MCF 10A (cell line): ENCODE measurements around the gene MDM1. TPM values are rescaled to one million over a fixed set of nuclear protein-coding genes. Genes with fewer than 3 reads are reported as not detected.

Experiments used
- BruUV-seq: library from RNA; stranded (reverse); fragments of 400-500 nt; replicated peaks from 2 replicates; lab custom pipeline; 2021; lab: Mats Ljungman, UMichigan
- CTCF ChIA-PET: fragments of 300-600 bp; sonication (Branson Sonifier 250); formaldehyde crosslinking; extraction: SDS; loops from one replicate; lab custom pipeline; 2021; ENCODE audit warnings: antibody characterized with exemption, inconsistent platforms; lab: Yijun Ruan, JAX
- POLR2A ChIA-PET: fragments of 300-600, 350-650 bp; sonication (Branson Sonifier 250); formaldehyde crosslinking; extraction: SDS; loops from one replicate; lab custom pipeline; 2020; ENCODE audit warnings: antibody characterized with exemption, inconsistent platforms; lab: Yijun Ruan, JAX
- DNase-seq: peaks from one replicate; pipeline ENCODE4 v3.0.0-alpha.2; 2018; ENCODE audit not compliant: unreplicated experiment
- H3K27ac Mint-ChIP-seq: one replicate; pipeline ENCODE4 v1.8.0; 2022; ENCODE audit warnings: mild to moderate bottlenecking, low read depth, mixed read lengths; ENCODE audit not compliant: unreplicated experiment
- H3K27me3 Mint-ChIP-seq: one replicate; pipeline ENCODE4 v1.8.0; 2022; ENCODE audit warnings: mixed read lengths; ENCODE audit not compliant: insufficient read depth, unreplicated experiment
- H3K36me3 Mint-ChIP-seq: one replicate; pipeline ENCODE4 v1.8.0; 2022; ENCODE audit warnings: mild to moderate bottlenecking, moderate library complexity, mixed read lengths; ENCODE audit not compliant: insufficient read depth, unreplicated experiment
- H3K4me1 Mint-ChIP-seq: one replicate; pipeline ENCODE4 v1.8.0; 2022; ENCODE audit warnings: mixed read lengths; ENCODE audit not compliant: insufficient read depth, unreplicated experiment
- H3K4me3 Mint-ChIP-seq: one replicate; pipeline ENCODE4 v1.8.0; 2022; ENCODE audit warnings: mild to moderate bottlenecking, moderate library complexity, mixed read lengths; ENCODE audit not compliant: unreplicated experiment
- H3K9me3 Mint-ChIP-seq: one replicate; pipeline ENCODE4 v1.8.0; 2022; ENCODE audit warnings: mixed read lengths; ENCODE audit not compliant: unreplicated experiment
- intact Hi-C: fragments of 100-400 bp; cut with micrococcal nuclease; formaldehyde crosslinking; loops from 2 replicates; pipeline ENCODE4 v1.14.1; 2022
- total RNA-seq: library from RNA; stranded (reverse); gene quantifications from 2 replicates; pipeline ENCODE4 v1.2.3, GENCODE V29; 2022
- TF ChIP-seq, protein P1 (sequence below): fragments of 200-600 bp; IDR thresholded peaks from one replicate; pipeline ENCODE4 v1.8.0; 2022; ENCODE audit warnings: antibody characterized with exemption, mild to moderate bottlenecking; ENCODE audit not compliant: unreplicated experiment

Gene MDM1
- total RNA-seq, 1 experiment from 2014 or later = 11.8 TPM

DNA sequence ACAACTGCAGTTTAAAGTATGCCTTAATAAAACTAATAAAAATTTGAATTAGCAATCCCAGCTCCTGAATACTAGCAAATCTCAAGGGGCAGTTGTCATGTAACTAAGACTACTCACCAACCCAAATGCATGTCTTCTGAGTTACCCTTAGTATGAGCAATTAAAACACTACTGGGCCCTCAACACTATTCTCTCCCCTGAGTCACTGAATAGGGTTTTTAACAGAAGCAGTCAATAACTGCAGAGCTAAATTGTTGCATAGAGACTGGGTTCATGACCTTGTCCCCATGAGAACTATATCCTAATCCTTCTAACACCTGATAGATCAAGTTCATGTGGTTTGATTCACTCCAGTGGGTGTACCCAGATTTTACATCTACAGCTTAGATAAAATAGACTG lies 38.8 kb downstream of the MDM1 start:
- no TSS peak for BruUV-seq

GRCh38 chr12:68292151-68292943 lies 39.8 kb downstream of the MDM1 start:
- intact Hi-C loops = no loop called here
- no peak for DNase-seq
- Mint-ChIP-seq H3K27me3 (no peaks in the 10 kb centered on the region), H3K9me3 (no peaks in the 10 kb centered on the region), H3K36me3 (no peaks in the 10 kb centered on the region), H3K4me1 (no peaks in the 10 kb centered on the region), H3K27ac (no peak overlapping the region), H3K4me3 (no peak overlapping the region)
- ChIA-PET POLR2A (interaction anchor here (0.6 to 1.8 kb wide), 7 partner anchors 14 to 619 kb away, joined by 3 to 5 read pairs (median 4); no protein-coding TSS in a partner anchor), CTCF (interaction anchor here (0.8 to 1.4 kb wide), 2 partner anchors 24 to 69 kb away, joined by 4 to 5 read pairs; no protein-coding TSS in a partner anchor)
- BruUV-seq = no TSS peak
- TF ChIP-seq, protein P1, sequence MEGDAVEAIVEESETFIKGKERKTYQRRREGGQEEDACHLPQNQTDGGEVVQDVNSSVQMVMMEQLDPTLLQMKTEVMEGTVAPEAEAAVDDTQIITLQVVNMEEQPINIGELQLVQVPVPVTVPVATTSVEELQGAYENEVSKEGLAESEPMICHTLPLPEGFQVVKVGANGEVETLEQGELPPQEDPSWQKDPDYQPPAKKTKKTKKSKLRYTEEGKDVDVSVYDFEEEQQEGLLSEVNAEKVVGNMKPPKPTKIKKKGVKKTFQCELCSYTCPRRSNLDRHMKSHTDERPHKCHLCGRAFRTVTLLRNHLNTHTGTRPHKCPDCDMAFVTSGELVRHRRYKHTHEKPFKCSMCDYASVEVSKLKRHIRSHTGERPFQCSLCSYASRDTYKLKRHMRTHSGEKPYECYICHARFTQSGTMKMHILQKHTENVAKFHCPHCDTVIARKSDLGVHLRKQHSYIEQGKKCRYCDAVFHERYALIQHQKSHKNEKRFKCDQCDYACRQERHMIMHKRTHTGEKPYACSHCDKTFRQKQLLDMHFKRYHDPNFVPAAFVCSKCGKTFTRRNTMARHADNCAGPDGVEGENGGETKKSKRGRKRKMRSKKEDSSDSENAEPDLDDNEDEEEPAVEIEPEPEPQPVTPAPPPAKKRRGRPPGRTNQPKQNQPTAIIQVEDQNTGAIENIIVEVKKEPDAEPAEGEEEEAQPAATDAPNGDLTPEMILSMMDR = no peak

More for the DNA sequence above, 38.8 kb downstream of the MDM1 start:
- ChIA-PET POLR2A (interaction anchor here (1.1 to 1.8 kb wide), 2 partner anchors 25 to 34 kb away, joined by 3 to 5 read pairs; no protein-coding TSS in a partner anchor), CTCF (interaction anchor here (0.6 to 1.5 kb wide), 4 partner anchors 10 to 70 kb away, joined by 3 to 5 read pairs (median 4); no protein-coding TSS in a partner anchor)
- H3K4me1 Mint-ChIP-seq = no peaks in the 10 kb centered on the region
- intact Hi-C loops = no loop called here
- H3K27me3 Mint-ChIP-seq = no peaks in the 10 kb centered on the region
- no peaks in the 10 kb centered on the region for H3K9me3 Mint-ChIP-seq
- TF ChIP-seq, protein P1 = no peak
- no peaks in the 10 kb centered on the region for H3K36me3 Mint-ChIP-seq
- no peak for DNase-seq
- H3K27ac Mint-ChIP-seq = no peak overlapping the region
- no peak overlapping the region for H3K4me3 Mint-ChIP-seq

DNA sequence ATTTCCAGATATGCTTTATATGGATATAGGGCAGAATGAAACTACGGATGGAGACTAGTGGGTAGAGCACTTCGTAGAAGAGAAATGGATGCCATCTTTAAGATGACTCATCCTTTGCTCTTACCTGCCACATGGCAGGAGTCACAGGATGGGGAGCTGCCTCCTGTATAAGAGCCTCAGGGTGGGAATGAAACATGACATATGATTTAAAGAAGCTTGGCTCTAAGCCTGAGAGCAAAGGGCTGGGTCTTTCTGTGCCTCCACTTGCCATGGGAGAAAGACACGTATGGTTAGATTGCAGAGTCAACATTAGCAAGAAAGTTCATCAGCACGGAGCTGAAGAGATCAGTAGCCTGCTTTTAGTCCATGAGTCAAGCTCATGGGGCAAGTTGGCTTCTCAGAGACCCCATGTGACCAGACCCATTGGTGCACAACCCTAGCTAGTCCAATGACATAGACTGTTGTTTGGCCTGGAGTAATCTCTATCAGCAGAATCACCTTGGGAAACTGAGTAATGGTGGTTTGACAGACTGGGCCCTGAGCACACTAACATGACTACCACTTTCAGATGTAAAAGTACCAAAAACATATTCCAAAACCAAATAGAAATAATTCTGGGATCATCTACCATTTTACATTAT lies 40.6 kb downstream of the MDM1 start:
- no peaks in the 10 kb centered on the region for H3K36me3 Mint-ChIP-seq
- no peaks in the 10 kb centered on the region for H3K9me3 Mint-ChIP-seq
- ChIA-PET CTCF (interaction anchor here (1.4 kb wide), 1 partner anchor 68 kb away, joined by 4 read pairs; no protein-coding TSS in a partner anchor), POLR2A (interaction anchor here (0.6 to 1.8 kb wide), 7 partner anchors 14 to 619 kb away, joined by 3 to 5 read pairs (median 4); no protein-coding TSS in a partner anchor)
- H3K4me3 Mint-ChIP-seq = no peak overlapping the region
- H3K4me1 Mint-ChIP-seq = no peaks in the 10 kb centered on the region
- intact Hi-C loops = no loop called here
- TF ChIP-seq, protein P1 = no peak
- no peak overlapping the region for H3K27ac Mint-ChIP-seq
- DNase-seq = peak; percentile 44
- H3K27me3 Mint-ChIP-seq = no peaks in the 10 kb centered on the region
- no TSS peak for BruUV-seq

DNA sequence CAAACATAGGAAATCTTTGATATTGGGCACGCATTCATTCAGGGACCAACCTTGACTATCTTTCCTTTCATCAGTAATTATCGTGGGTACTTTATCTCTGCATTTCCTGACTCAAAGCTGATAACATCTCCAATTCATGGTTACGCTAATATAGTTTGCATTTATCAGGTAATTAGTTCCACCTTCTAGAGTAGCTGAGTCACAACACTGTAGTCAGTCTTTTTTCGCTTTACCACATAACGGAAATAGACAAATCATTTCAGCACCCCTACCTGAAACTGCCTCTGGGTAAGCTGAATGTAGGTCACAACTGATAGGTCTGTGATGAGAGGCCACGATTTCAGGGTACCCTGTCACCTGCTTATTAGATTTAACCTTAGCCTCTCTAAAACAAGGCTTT lies 42.0 kb downstream of the MDM1 start:
- H3K36me3 Mint-ChIP-seq = no peaks in the 10 kb centered on the region
- POLR2A ChIA-PET = interaction anchor here (0.8 to 1.1 kb wide), 2 partner anchors 16 to 54 kb away, joined by 3 read pairs; no protein-coding TSS in a partner anchor
- DNase-seq = no peak
- intact Hi-C loops = no loop called here
- no peaks in the 10 kb centered on the region for H3K4me1 Mint-ChIP-seq
- H3K27ac Mint-ChIP-seq = no peak overlapping the region
- no TSS peak for BruUV-seq
- no peaks in the 10 kb centered on the region for H3K27me3 Mint-ChIP-seq
- no peaks in the 10 kb centered on the region for H3K9me3 Mint-ChIP-seq
- H3K4me3 Mint-ChIP-seq = no peak overlapping the region
- TF ChIP-seq, protein P1 = no peak
- CTCF ChIA-PET = interaction anchor here (0.5 to 1.3 kb wide), 4 partner anchors 24 to 67 kb away, joined by 3 to 7 read pairs (median 4); no protein-coding TSS in a partner anchor
